ENCODE data around the gene ADAM12.

ADAM12 gene

DNA sequence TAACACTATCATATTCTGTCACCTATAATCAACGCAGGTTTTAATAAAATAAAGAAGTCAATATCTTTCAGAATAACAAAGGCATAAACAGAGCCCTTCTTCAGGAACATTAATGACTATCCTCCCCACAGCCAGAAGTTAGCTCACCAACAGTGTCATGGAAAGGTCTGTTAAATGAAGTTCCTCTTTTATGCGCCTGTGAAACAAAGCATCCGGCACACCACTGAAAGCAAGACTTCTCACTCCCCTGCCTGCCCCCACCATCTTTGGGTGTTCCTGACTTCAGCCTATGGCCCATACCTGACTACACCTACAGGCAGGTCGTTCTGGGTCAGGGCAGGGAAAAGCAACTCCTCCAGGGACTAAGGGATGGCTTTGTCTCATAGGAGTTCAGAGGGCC, 286.5 kb downstream of the ADAM12 start (continued):
- no peak for TF ChIP-seq PRDM10 (tag by site-specific recombination; IDR thresholded peaks at IDR 0.05)
- TF ChIP-seq ZNF549 (tag by site-specific recombination; IDR thresholded peaks at IDR 0.05) = no peak

DNA sequence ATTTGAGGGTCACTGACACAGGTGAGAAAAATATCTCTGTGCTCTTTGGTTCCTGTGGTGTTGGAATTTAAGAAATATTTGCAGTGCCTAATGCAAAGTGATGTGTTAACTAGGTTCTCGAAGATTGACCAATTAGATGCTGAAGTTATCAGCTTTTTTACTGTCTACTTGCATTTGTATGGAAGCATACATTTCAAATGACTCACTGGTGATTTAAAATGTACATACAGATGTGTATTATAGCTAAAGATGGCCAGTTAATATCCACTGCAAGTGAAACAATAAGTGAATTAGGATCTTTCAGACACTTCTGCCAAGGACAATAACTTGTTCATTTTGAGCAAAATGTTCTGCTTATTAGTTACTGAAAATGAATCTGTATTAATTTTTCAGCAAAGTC, 287.0 kb downstream of the ADAM12 start:
- no peak for TF ChIP-seq ZNF776 (tag by site-specific recombination; IDR thresholded peaks at IDR 0.05; ENCODE audit: borderline replicate concordance)
- Histone ChIP-seq H3K4me3 (ENCODE audit: low read depth, low read length) (no peak overlapping the region), H3K4me1 (ENCODE audit: control insufficient read depth, insufficient read depth, low read length) (no peaks in the 10 kb centered on the region), H3K9me3 (ENCODE audit: control insufficient read depth, insufficient read depth, low read depth, low read length) (no peaks in the 10 kb centered on the region), H3K27ac (ENCODE audit: extremely low read depth, low read depth, low read length) (no peak overlapping the region), H3K36me3 (ENCODE audit: control insufficient read depth in 2 of 2, insufficient read depth in 1 of 2, low read length in 2 of 2) (no peaks in the 10 kb centered on the region)
- ChIA-PET CTCF (no interaction called here), POLR2A (no interaction called here)

GRCh38 chr10:126099366-126099765, 288.9 kb downstream of the ADAM12 start:
- POLR2A ChIA-PET = no interaction called here
- TF ChIP-seq GLIS2 (tag by site-specific recombination; IDR thresholded peaks at IDR 0.05) (no peak), ZNF529 (tag by site-specific recombination; IDR thresholded peaks at IDR 0.05; ENCODE audit: insufficient replicate concordance) (no peak), ZNF571 (tag by site-specific recombination; IDR thresholded peaks at IDR 0.05) (no peak), PRDM6 (tag by site-specific recombination; IDR thresholded peaks at IDR 0.05) (no peak), ZNF223 (tag by site-specific recombination; IDR thresholded peaks at IDR 0.05) (no peak), ZBTB7A (tag by site-specific recombination; IDR thresholded peaks at IDR 0.05; ENCODE audit: low read depth) (no peak), ZNF596 (tag by site-specific recombination; IDR thresholded peaks at IDR 0.05) (no peak), ZNF19 (tag by site-specific recombination; IDR thresholded peaks at IDR 0.05; ENCODE audit: low read depth) (no peak), BCL11A (tag by site-specific recombination; IDR thresholded peaks at IDR 0.05; ENCODE audit: low read depth) (no peak), ZNF792 (tag by site-specific recombination; IDR thresholded peaks at IDR 0.05) (no peak), ZNF621 (tag by site-specific recombination; IDR thresholded peaks at IDR 0.05) (no peak), YY2 (tag by site-specific recombination; IDR thresholded peaks at IDR 0.05) (no peak), SETDB1 (IDR thresholded peaks at IDR 0.05; ENCODE audit: insufficient read length, low read length) (no peak), HIC1 (tag by site-specific recombination; IDR thresholded peaks at IDR 0.05) (no peak), OVOL3 (tag by site-specific recombination; IDR thresholded peaks at IDR 0.05) (no peak), ZNF768 (tag by site-specific recombination; IDR thresholded peaks at IDR 0.05) (no peak), ZNF501 (tag by site-specific recombination; IDR thresholded peaks at IDR 0.05) (no peak)
- TF ChIP-seq, protein P1, sequence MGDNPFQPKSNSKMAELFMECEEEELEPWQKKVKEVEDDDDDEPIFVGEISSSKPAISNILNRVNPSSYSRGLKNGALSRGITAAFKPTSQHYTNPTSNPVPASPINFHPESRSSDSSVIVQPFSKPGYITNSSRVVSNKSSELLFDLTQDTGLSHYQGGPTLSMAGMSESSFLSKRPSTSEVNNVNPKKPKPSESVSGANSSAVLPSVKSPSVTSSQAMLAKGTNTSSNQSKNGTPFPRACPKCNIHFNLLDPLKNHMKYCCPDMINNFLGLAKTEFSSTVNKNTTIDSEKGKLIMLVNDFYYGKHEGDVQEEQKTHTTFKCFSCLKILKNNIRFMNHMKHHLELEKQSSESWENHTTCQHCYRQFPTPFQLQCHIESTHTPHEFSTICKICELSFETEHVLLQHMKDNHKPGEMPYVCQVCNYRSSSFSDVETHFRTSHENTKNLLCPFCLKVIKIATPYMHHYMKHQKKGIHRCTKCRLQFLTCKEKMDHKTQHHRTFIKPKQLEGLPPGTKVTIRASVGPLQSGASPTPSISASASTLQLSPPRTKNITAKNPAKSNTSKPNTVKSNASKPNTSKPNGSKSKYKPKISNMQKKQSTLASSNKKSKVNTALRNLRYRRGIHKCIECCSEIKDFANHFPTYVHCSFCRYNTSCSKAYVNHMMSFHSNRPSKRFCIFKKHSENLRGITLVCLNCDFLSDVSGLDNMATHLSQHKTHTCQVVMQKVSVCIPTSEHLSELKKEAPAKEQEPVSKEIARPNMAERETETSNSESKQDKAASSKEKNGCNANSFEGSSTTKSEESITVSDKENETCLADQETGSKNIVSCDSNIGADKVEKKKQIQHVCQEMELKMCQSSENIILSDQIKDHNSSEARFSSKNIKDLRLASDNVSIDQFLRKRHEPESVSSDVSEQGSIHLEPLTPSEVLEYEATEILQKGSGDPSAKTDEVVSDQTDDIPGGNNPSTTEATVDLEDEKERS (tag by site-specific recombination; IDR thresholded peaks at IDR 0.05) = no peak

More at GRCh38 chr10:126099366-126099765, 288.9 kb downstream of the ADAM12 start:
- Histone ChIP-seq H3K4me1 (ENCODE audit: control insufficient read depth, insufficient read depth, low read length) (no peaks in the 10 kb centered on the region), H3K27ac (ENCODE audit: extremely low read depth, low read depth, low read length) (no peak overlapping the region), H3K36me3 (ENCODE audit: control insufficient read depth in 2 of 2, insufficient read depth in 1 of 2, low read length in 2 of 2) (no peaks in the 10 kb centered on the region), H3K4me3 (ENCODE audit: low read depth, low read length) (no peak overlapping the region), H3K9me3 (ENCODE audit: control insufficient read depth, insufficient read depth, low read depth, low read length) (no peaks in the 10 kb centered on the region)
- CTCF ChIA-PET = no interaction called here
